GM23248 (cell line): ENCODE measurements around the gene SCNN1B.

Experiments
- EZH2 ChIP-seq: fragments of 200-600 bp; sonication (generic); IDR thresholded peaks from 2 replicates; pipeline ENCODE4 v1.6.1; 2018; ENCODE audit warnings: antibody characterized with exemption, mild to moderate bottlenecking; ENCODE audit not compliant: insufficient read depth, poor library complexity, severe bottlenecking
- EZH2phosphoT487 ChIP-seq: fragments of 200-600 bp; sonication (generic); IDR thresholded peaks from 2 replicates; pipeline ENCODE4 v1.6.1; 2018; ENCODE audit warnings: antibody characterized with exemption, moderate library complexity, mild to moderate bottlenecking, low read depth; ENCODE audit not compliant: insufficient read depth

- TF ChIP-seq EZH2: no peak
- no peak for TF ChIP-seq EZH2phosphoT487
These were observed 82.8 kb downstream of the SCNN1B start for GRCh38 chr16:23384878-23385277.
